Ishikawa (cell line): ENCODE data around the gene DLEC1.

Experiments used
- CEBPB ChIP-seq: IDR thresholded peaks from 2 replicates; pipeline ENCODE4 v1.6.1; 2012
- CREB1 ChIP-seq: IDR thresholded peaks from 2 replicates; pipeline ENCODE4 v1.6.1; 2012; ENCODE audit warnings: low read depth
- EGR1 ChIP-seq: IDR thresholded peaks from 2 replicates; pipeline ENCODE4 v1.6.1; 2012
- EP300 ChIP-seq: IDR thresholded peaks from 2 replicates; pipeline ENCODE4 v1.6.1; 2012; ENCODE audit warnings: borderline replicate concordance
- FOXM1 ChIP-seq: IDR thresholded peaks from 2 replicates; pipeline ENCODE4 v1.6.1; 2012; ENCODE audit warnings: low read depth, borderline replicate concordance
- MAX ChIP-seq: IDR thresholded peaks from 2 replicates; pipeline ENCODE4 v1.6.1; 2012
- NFIC ChIP-seq: IDR thresholded peaks from 2 replicates; pipeline ENCODE4 v1.6.1; 2012
- RAD21 ChIP-seq: IDR thresholded peaks from 2 replicates; pipeline ENCODE4 v1.6.1; 2012; ENCODE audit warnings: low read depth
- REST ChIP-seq: IDR thresholded peaks from 2 replicates; pipeline ENCODE4 v1.6.1; 2012; ENCODE audit warnings: low read depth, mild to moderate bottlenecking
- TAF1 ChIP-seq: IDR thresholded peaks from 2 replicates; pipeline ENCODE4 v1.6.1; 2012; ENCODE audit warnings: low read depth, mild to moderate bottlenecking
- TCF12 ChIP-seq: IDR thresholded peaks from 2 replicates; pipeline ENCODE4 v1.6.1; 2012; ENCODE audit warnings: low read depth
- TEAD4 ChIP-seq: IDR thresholded peaks from 2 replicates; pipeline ENCODE4 v1.6.1; 2012
- USF1 ChIP-seq: IDR thresholded peaks from 2 replicates; pipeline ENCODE4 v1.6.1; 2012
- YY1 ChIP-seq: IDR thresholded peaks from 2 replicates; pipeline ENCODE4 v1.6.1; 2012; ENCODE audit warnings: low read depth
- ZBTB7A ChIP-seq: IDR thresholded peaks from 2 replicates; pipeline ENCODE4 v1.6.1; 2012; ENCODE audit warnings: low read depth

The DLEC1 gene

GRCh38 chr3:38019658-38020341 is 19.2 kb upstream of the DLEC1 start:
- no peak for TF ChIP-seq NFIC
- no peak for TF ChIP-seq YY1
- no peak for TF ChIP-seq ZBTB7A
- TF ChIP-seq TEAD4, result no peak
- no peak for TF ChIP-seq CREB1
- TF ChIP-seq MAX, result no peak
- TF ChIP-seq EGR1, result no peak
- TF ChIP-seq CEBPB, result no peak
- no peak for TF ChIP-seq TAF1
- TF ChIP-seq FOXM1, result no peak
- TF ChIP-seq REST, result no peak
- TF ChIP-seq RAD21, result no peak
- no peak for TF ChIP-seq TCF12
- no peak for TF ChIP-seq USF1
- TF ChIP-seq EP300, result no peak

GRCh38 chr3:38020342-38020726 is 18.7 kb upstream of the DLEC1 start:
- no peak for TF ChIP-seq EP300
- no peak for TF ChIP-seq CEBPB
- no peak for TF ChIP-seq USF1
- no peak for TF ChIP-seq TAF1
- no peak for TF ChIP-seq TEAD4
- TF ChIP-seq ZBTB7A, result no peak
- TF ChIP-seq FOXM1, result no peak
- TF ChIP-seq YY1, result no peak
- no peak for TF ChIP-seq EGR1
- no peak for TF ChIP-seq NFIC
- no peak for TF ChIP-seq RAD21
- no peak for TF ChIP-seq TCF12
- no peak for TF ChIP-seq MAX
- no peak for TF ChIP-seq CREB1
- no peak for TF ChIP-seq REST

- TF ChIP-seq CEBPB, result no peak
These were observed 17.8 kb upstream of the DLEC1 start for GRCh38 chr3:38021196-38021595.

GRCh38 chr3:38022301-38022700 is 16.7 kb upstream of the DLEC1 start:
- TF ChIP-seq NFIC (no peak), EGR1 (no peak), TCF12 (no peak), RAD21 (no peak), ZBTB7A (no peak), REST (no peak), USF1 (no peak), CEBPB (no peak), FOXM1 (no peak), MAX (no peak), TAF1 (no peak), TEAD4 (no peak), CREB1 (no peak), EP300 (no peak), YY1 (no peak)
